ENCODE data around the gene MDFI. TPM values are rescaled to one million over a fixed set of nuclear protein-coding genes. Genes with fewer than 3 reads are reported as not detected.

Gene MDFI
- total RNA-seq, 1 donor from 2014 or later: 94.5 TPM

GRCh38 chr6:41664271-41664670 lies 26.0 kb downstream of the MDFI start:
- Mint-ChIP-seq H3K27ac (no peak overlapping the region), H3K27me3 (peaks cover 24% of the 10 kb centered on the region), H3K9me3 (no peaks in the 10 kb centered on the region), H3K4me1 (ENCODE audit: unreplicated experiment) (peaks cover 14% of the 10 kb centered on the region), H3K4me3 (no peak overlapping the region), H3K36me3 (no peaks in the 10 kb centered on the region)
- no peak for DNase-seq (ENCODE audit: extremely low spot score, unreplicated experiment)
- no peak for TF ChIP-seq CTCF (conservative IDR thresholded peaks at IDR 0.05)

DNA sequence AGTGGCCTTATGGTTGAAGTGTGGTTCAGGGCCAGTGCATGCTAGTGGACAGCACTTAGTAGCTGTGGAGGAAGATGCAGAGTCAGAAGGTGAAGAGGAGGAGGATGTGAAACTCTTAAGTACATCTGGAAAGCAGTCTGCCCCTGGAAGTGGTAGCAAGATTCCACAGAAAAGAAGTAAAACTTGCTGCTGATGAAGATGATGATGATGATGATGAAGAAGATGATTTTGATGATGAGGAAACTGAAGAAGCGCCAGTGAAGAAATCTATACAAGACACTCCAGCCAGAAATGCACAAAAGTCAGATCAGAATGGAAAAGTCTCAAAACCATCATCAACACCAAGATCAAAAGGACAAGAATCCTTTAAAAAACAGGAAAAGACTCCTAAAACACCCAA lies 28.9 kb downstream of the MDFI start:
- no peak overlapping the region for H3K27ac Mint-ChIP-seq
- no peak for DNase-seq (ENCODE audit: extremely low spot score, unreplicated experiment)
- peaks cover 23% of the 10 kb centered on the region for H3K27me3 Mint-ChIP-seq
- no peaks in the 10 kb centered on the region for H3K9me3 Mint-ChIP-seq
- H3K4me3 Mint-ChIP-seq: no peak overlapping the region
- no peaks in the 10 kb centered on the region for H3K36me3 Mint-ChIP-seq
- no peak for TF ChIP-seq CTCF (conservative IDR thresholded peaks at IDR 0.05)
- H3K4me1 Mint-ChIP-seq (ENCODE audit: unreplicated experiment): peaks cover 17% of the 10 kb centered on the region

DNA sequence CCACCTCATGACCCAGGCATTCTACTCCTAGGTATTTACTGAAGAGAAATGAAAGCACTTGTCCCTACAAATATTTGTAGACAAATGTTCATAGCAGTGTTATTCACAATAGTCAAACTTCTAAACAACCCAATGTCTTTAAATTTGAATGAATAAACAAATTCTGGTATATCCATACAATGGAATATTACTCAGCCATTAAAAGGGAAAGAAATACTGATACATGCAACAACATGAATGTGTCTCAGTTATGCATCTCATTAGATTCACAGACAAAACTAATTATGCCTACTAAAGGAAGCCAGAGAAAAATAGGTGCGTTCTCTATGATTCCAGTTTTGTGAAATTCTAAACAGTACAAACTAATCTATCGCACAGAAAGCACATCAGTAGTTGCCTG lies 30.7 kb downstream of the MDFI start:
- H3K27ac Mint-ChIP-seq: no peak overlapping the region
- H3K27me3 Mint-ChIP-seq: peaks cover 19% of the 10 kb centered on the region
- H3K4me3 Mint-ChIP-seq: no peak overlapping the region
- H3K9me3 Mint-ChIP-seq: no peaks in the 10 kb centered on the region
- H3K36me3 Mint-ChIP-seq: no peaks in the 10 kb centered on the region
- no peak for DNase-seq (ENCODE audit: extremely low spot score, unreplicated experiment)
- H3K4me1 Mint-ChIP-seq (ENCODE audit: unreplicated experiment): peaks cover 13% of the 10 kb centered on the region
- TF ChIP-seq CTCF (conservative IDR thresholded peaks at IDR 0.05): no peak

DNA sequence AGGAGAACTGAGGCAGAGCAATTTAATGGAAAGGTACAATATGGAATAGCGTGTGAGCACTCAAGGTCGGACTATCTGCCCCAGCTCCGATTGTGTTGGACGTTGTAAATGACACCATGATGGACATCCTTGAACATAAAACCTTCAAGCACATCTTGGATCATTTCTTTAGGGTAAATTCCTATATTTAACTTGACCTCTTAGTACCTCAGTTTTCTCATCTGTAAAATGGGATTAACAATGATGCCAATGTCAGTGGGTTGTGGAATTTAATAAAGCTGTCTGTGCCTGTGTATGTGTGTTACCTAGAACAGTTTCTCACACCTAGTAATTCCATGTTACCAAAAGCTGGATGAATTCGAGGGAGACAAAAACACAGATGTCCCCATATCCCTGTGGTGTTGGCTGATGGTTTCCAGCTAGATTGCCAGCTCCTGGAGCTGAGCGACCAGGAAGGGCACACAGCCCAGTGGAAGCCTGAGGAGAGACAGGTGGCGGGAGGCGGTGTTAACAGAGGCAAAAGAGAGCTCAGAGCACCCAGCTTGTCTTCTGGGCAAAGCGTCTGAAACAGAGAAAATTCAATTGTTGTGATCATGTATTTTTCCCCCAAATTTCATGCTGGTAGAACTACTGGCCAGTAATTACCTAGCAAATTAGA lies 32.6 kb downstream of the MDFI start:
- DNase-seq (ENCODE audit: extremely low spot score, unreplicated experiment): no peak
- Mint-ChIP-seq H3K4me3 (no peak overlapping the region), H3K4me1 (ENCODE audit: unreplicated experiment) (peaks cover 22% of the 10 kb centered on the region), H3K36me3 (no peaks in the 10 kb centered on the region), H3K27ac (no peak overlapping the region), H3K9me3 (no peaks in the 10 kb centered on the region), H3K27me3 (peaks cover 24% of the 10 kb centered on the region)
- TF ChIP-seq CTCF (conservative IDR thresholded peaks at IDR 0.05): no peak

DNA sequence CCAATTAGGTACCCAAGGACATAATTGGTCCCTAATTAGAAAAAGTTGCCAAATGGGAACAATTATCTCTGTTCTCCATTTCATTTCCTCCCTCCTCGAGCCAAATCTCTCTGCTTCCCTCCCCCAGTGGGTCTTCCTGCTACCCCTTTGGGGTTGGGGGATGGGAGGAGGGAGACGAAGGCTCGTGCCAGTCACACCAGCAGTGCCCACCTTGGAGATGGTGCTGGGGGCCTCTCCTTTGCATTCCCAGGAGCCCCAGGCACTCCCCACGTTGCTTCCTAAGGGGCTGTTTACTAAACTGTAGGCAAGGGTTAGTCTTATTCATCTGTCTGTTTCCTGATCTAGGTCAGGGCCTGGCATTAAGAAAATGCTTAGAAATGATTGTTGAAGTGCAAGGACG lies 33.1 kb downstream of the MDFI start:
- Mint-ChIP-seq H3K4me3 (no peak overlapping the region), H3K9me3 (no peaks in the 10 kb centered on the region), H3K36me3 (no peaks in the 10 kb centered on the region), H3K27me3 (peaks cover 26% of the 10 kb centered on the region), H3K4me1 (ENCODE audit: unreplicated experiment) (peaks cover 28% of the 10 kb centered on the region), H3K27ac (no peak overlapping the region)
- DNase-seq (ENCODE audit: extremely low spot score, unreplicated experiment): no peak
- no peak for TF ChIP-seq CTCF (conservative IDR thresholded peaks at IDR 0.05)

DNA sequence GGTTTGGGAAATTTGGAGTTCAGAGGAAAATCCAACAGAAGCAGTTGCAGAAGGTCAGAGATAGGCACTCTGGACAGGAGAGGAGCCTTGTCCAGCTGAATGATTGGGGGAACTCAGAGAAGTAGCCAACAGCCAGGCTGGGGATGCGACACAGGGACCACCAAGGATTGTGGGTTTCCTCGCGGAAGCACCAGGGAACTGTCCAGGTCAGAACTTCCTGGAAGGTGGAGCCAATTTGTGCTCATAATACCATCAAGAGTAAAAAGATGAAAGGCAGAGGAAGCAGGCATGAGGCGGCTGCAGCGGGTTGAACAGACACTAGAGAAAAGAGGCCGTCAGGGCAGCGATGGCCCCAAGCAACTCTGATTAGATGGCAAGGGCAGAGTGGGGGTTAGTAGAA lies 33.7 kb downstream of the MDFI start:
- Mint-ChIP-seq H3K27ac (no peak overlapping the region), H3K4me1 (ENCODE audit: unreplicated experiment) (peaks cover 34% of the 10 kb centered on the region), H3K9me3 (no peaks in the 10 kb centered on the region), H3K4me3 (no peak overlapping the region), H3K36me3 (no peaks in the 10 kb centered on the region), H3K27me3 (peaks cover 30% of the 10 kb centered on the region)
- no peak for TF ChIP-seq CTCF (conservative IDR thresholded peaks at IDR 0.05)
- no peak for DNase-seq (ENCODE audit: extremely low spot score, unreplicated experiment)
